DMS 273 treated with DMSO at 0.1 percent for 48 hours (cell line): Measurements from ENCODE around the gene CASKIN2.

Experiments
- DNase-seq: peaks from one replicate; lab custom pipeline; 2025; lab: John Stamatoyannopoulos, UW

The CASKIN2 gene

GRCh38 chr17:75504347-75505151 lies 10.8 kb downstream of the CASKIN2 start:
- no peak for DNase-seq

- DNase-seq: no peak
Observed at GRCh38 chr17:75503976-75504346, 11.4 kb downstream of the CASKIN2 start.

GRCh38 chr17:75503337-75503950 lies 11.9 kb downstream of the CASKIN2 start:
- DNase-seq: no peak

- no peak for DNase-seq
Observed at GRCh38 chr17:75502721-75503329, 12.5 kb downstream of the CASKIN2 start.

- DNase-seq: no peak
Observed at GRCh38 chr17:75502072-75502720, 13.1 kb downstream of the CASKIN2 start.

- DNase-seq: no peak
Observed at GRCh38 chr17:75501378-75502071, 13.8 kb downstream of the CASKIN2 start.

- DNase-seq: no peak
Observed at GRCh38 chr17:75500419-75501216, 14.7 kb downstream of the CASKIN2 start.

- DNase-seq: no peak
Observed at GRCh38 chr17:75499313-75500022, 15.9 kb downstream of the CASKIN2 start.

- DNase-seq: no peak
Observed at GRCh38 chr17:75498726-75499213, 16.6 kb downstream of the CASKIN2 start.

GRCh38 chr17:75498039-75498725 lies 17.2 kb downstream of the CASKIN2 start:
- no peak for DNase-seq

- DNase-seq: no peak
Observed at GRCh38 chr17:75496005-75496404, 19.3 kb downstream of the CASKIN2 start.

GRCh38 chr17:75494326-75494877 lies 20.9 kb downstream of the CASKIN2 start:
- DNase-seq: no peak

GRCh38 chr17:75493476-75494129 lies 21.7 kb downstream of the CASKIN2 start:
- no peak for DNase-seq

- DNase-seq: no peak
Observed at GRCh38 chr17:75492555-75493168, 22.7 kb downstream of the CASKIN2 start.

- no peak for DNase-seq
Observed at GRCh38 chr17:75491680-75492079, 23.7 kb downstream of the CASKIN2 start.

GRCh38 chr17:75490953-75491649 lies 24.2 kb downstream of the CASKIN2 start:
- no peak for DNase-seq

- DNase-seq: no peak
Observed at GRCh38 chr17:75490173-75490743, 25.1 kb downstream of the CASKIN2 start.
